H9 (cell line): Measurements from ENCODE around the gene HECW1. TPM values are rescaled to one million over a fixed set of nuclear protein-coding genes. Genes with fewer than 3 reads are reported as not detected.

Experiments
- DNase-seq: peaks from one replicate; pipeline ENCODE4 v3.0.0-alpha.2; 2017
- H2AFZ ChIP-seq: one replicate; pipeline ENCODE4 v1.6.1; 2013; ENCODE audit warnings: mild to moderate bottlenecking, low read length, control low read depth, moderate library complexity
- H2AK5ac ChIP-seq: 2 replicates; pipeline ENCODE4 v1.6.1; 2013; ENCODE audit warnings: low read length, control low read depth, mixed read lengths; ENCODE audit not compliant: insufficient read length
- H2BK120ac ChIP-seq: one replicate; pipeline ENCODE4 v1.6.1; 2013; ENCODE audit warnings: low read depth, mild to moderate bottlenecking, low read length, control low read depth, inconsistent platforms; ENCODE audit not compliant: poor library complexity, severe bottlenecking
- H2BK12ac ChIP-seq: 2 replicates; pipeline ENCODE4 v1.6.1; 2013; ENCODE audit warnings: low read length, control low read depth, mixed read lengths, low read depth; ENCODE audit not compliant: insufficient read length
- H2BK15ac ChIP-seq: 2 replicates; pipeline ENCODE4 v1.6.1; 2013; ENCODE audit warnings: low read depth, low read length, control low read depth
- H2BK20ac ChIP-seq: one replicate; pipeline ENCODE4 v1.6.1; 2013; ENCODE audit warnings: low read depth, mild to moderate bottlenecking, low read length, control low read depth, inconsistent platforms; ENCODE audit not compliant: poor library complexity, severe bottlenecking
- H2BK5ac ChIP-seq: 2 replicates; pipeline ENCODE4 v1.6.1; 2013; ENCODE audit warnings: low read length, control low read depth, mixed read lengths; ENCODE audit not compliant: insufficient read length
- H3K14ac ChIP-seq: 2 replicates; pipeline ENCODE4 v1.6.1; 2013; ENCODE audit warnings: low read length, control low read depth; ENCODE audit not compliant: insufficient read depth
- H3K18ac ChIP-seq: 2 replicates; pipeline ENCODE4 v1.6.1; 2013; ENCODE audit warnings: low read depth, mild to moderate bottlenecking, mixed read lengths, low read length, control low read depth; ENCODE audit not compliant: insufficient read length
- H3K23ac ChIP-seq: 2 replicates; pipeline ENCODE4 v1.6.1; 2013; ENCODE audit warnings: low read length, control low read depth, mixed read lengths, low read depth; ENCODE audit not compliant: insufficient read length
- H3K23me2 ChIP-seq: 2 replicates; pipeline ENCODE4 v1.6.1; 2013; ENCODE audit warnings: low read depth, mild to moderate bottlenecking, mixed read lengths, low read length, control low read depth; ENCODE audit not compliant: insufficient read length, poor library complexity, severe bottlenecking
- H3K27ac ChIP-seq: 2 replicates; pipeline ENCODE4 v1.5.1; 2013; ENCODE audit warnings: low read length, control low read depth, mixed read lengths, low read depth; ENCODE audit not compliant: insufficient read length
- H3K27me3 ChIP-seq: 2 replicates; pipeline ENCODE4 v1.6.1; 2013; ENCODE audit warnings: low read length, control low read depth, inconsistent platforms; ENCODE audit not compliant: insufficient read depth
- H3K4ac ChIP-seq: 2 replicates; pipeline ENCODE4 v1.6.1; 2013; ENCODE audit warnings: low read depth, mild to moderate bottlenecking, control low read depth, inconsistent platforms, low read length, moderate library complexity
- H3K4me1 ChIP-seq: 2 replicates; pipeline ENCODE4 v1.6.1; 2013; ENCODE audit warnings: low read length, control low read depth, inconsistent platforms; ENCODE audit not compliant: insufficient read depth
- H3K4me2 ChIP-seq: 2 replicates; pipeline ENCODE4 v1.6.1; 2013; ENCODE audit warnings: low read length, control low read depth, mixed read lengths; ENCODE audit not compliant: insufficient read length, insufficient read depth
- H3K56ac ChIP-seq: 2 replicates; pipeline ENCODE4 v1.6.1; 2013; ENCODE audit warnings: low read depth, mild to moderate bottlenecking, mixed read lengths, low read length, control low read depth; ENCODE audit not compliant: insufficient read length
- H3K79me1 ChIP-seq: 2 replicates; pipeline ENCODE4 v1.6.1; 2013; ENCODE audit warnings: low read depth, mild to moderate bottlenecking, moderate library complexity, low read length, control low read depth, inconsistent platforms; ENCODE audit not compliant: insufficient read depth, poor library complexity, severe bottlenecking
- H3K79me2 ChIP-seq: 2 replicates; pipeline ENCODE4 v1.6.1; 2013; ENCODE audit warnings: low read length, control low read depth, inconsistent platforms; ENCODE audit not compliant: insufficient read depth
- H3K9ac ChIP-seq: 2 replicates; pipeline ENCODE4 v1.6.1; 2013; ENCODE audit warnings: low read length, control low read depth, mixed read lengths; ENCODE audit not compliant: insufficient read length; ENCODE audit errors: extremely low read depth
- H3K9me3 ChIP-seq: one replicate; pipeline ENCODE4 v1.6.1; 2013; ENCODE audit warnings: low read depth, low read length, inconsistent platforms; ENCODE audit not compliant: control insufficient read depth
- H3T11ph ChIP-seq: one replicate; pipeline ENCODE4 v1.6.1; 2013; ENCODE audit warnings: mild to moderate bottlenecking, low read length, control low read depth, inconsistent platforms
- H4K20me1 ChIP-seq: one replicate; pipeline ENCODE4 v1.6.1; 2013; ENCODE audit not compliant: control insufficient read depth, insufficient read length, insufficient read depth
- H4K5ac ChIP-seq: 2 replicates; pipeline ENCODE4 v1.6.1; 2013; ENCODE audit warnings: low read depth, mild to moderate bottlenecking, mixed read lengths, low read length, control low read depth; ENCODE audit not compliant: insufficient read length
- H4K8ac ChIP-seq: replicated peaks from 2 replicates; pipeline ENCODE4 v1.6.1; 2013; ENCODE audit warnings: low read length, control low read depth, mixed read lengths, low read depth; ENCODE audit not compliant: insufficient read length
- H4K91ac ChIP-seq: 2 replicates; pipeline ENCODE4 v1.6.1; 2013; ENCODE audit warnings: low read depth, mild to moderate bottlenecking, moderate library complexity, mixed read lengths, low read length, control low read depth; ENCODE audit not compliant: insufficient read length
- H3K27ac Mint-ChIP-seq, 3 experiments: 2 replicates in 2 of 3; 3 replicates in 1 of 3; pipeline ENCODE4 v1.8.0; 2020 to 2021; ENCODE audit warnings: mixed read lengths in 3 of 3, mild to moderate bottlenecking in 1 of 3, moderate library complexity in 1 of 3
- H3K27me3 Mint-ChIP-seq: 2 replicates; pipeline ENCODE4 v1.8.0; 2021; ENCODE audit warnings: low read depth, mild to moderate bottlenecking, moderate library complexity, mixed read lengths
- H3K36me3 Mint-ChIP-seq, 3 experiments: 2 replicates in 2 of 3; 3 replicates in 1 of 3; pipeline ENCODE4 v1.8.0; 2020 to 2021; ENCODE audit warnings: low read depth in 3 of 3, mixed read lengths in 3 of 3; ENCODE audit not compliant: insufficient read depth in 1 of 3
- H3K4me1 Mint-ChIP-seq, 2 experiments: 2 replicates each; pipeline ENCODE4 v1.8.0; 2020; ENCODE audit warnings: mixed read lengths in 2 of 2
- H3K4me3 Mint-ChIP-seq, 2 experiments: 2 replicates in 1 of 2; 3 replicates in 1 of 2; pipeline ENCODE4 v1.8.0; 2020 to 2021; ENCODE audit warnings: mild to moderate bottlenecking in 2 of 2, mixed read lengths in 2 of 2, moderate library complexity in 1 of 2
- H3K9me3 Mint-ChIP-seq, 2 experiments: 2 replicates in 1 of 2; 3 replicates in 1 of 2; pipeline ENCODE4 v1.8.0; 2020; ENCODE audit warnings: mild to moderate bottlenecking in 2 of 2, mixed read lengths in 2 of 2, moderate library complexity in 1 of 2
- WGBS: extraction: QIAGEN DNeasy Blood & Tissue Kit; methylation state at CpG from one replicate; pipeline ENCODE4 v1.1.7; 2013; ENCODE audit warnings: missing lambda C conversion rate, low lambda C conversion rate, mixed read lengths; ENCODE audit not compliant: insufficient read length; ENCODE audit errors: extremely low coverage; 5-methylcytosine and 5-hydroxymethylcytosine counted together
- total RNA-seq: library from RNA; stranded (reverse); gene quantifications from 2 replicates; pipeline ENCODE4 v1.2.1, GENCODE V29; 2021
- TF ChIP-seq, protein P1 (sequence below): fragments of 200-600 bp; sonication (generic); conservative IDR thresholded peaks from 3 replicates; pipeline ENCODE4 v1.8.0; 2021; ENCODE audit warnings: antibody characterized with exemption, mild to moderate bottlenecking

The HECW1 gene
- total RNA-seq, 1 experiment from 2014 or later = 5.0 TPM

DNA sequence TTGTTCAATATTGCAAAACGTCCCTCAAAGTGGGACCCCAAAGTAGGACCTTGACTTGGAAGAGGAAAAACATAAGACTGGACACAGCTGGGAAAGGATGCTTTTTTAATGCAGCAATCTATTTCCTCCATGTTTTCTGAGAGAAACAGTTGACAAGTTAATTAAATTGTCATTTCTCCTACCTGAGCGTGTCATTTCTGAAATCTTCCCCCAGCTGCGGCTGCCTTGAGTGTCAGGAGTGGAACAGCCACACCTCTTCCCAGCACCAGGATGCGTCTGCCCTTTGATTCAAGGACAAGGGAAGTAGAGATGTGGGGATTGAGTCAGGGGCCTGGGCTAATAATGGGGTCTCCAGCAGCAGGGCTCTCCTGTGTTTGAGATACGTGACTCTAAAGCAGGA, 171.3 kb downstream of the HECW1 start:
- Histone ChIP-seq H3K9ac (no peak overlapping the region), H3K23ac (no peak overlapping the region), H2AK5ac (no peak overlapping the region), H4K91ac (no peak overlapping the region), H4K20me1 (no peaks in the 10 kb centered on the region), H3K79me2 (no peaks in the 10 kb centered on the region), H2BK20ac (no peak overlapping the region), H2BK12ac (no peak overlapping the region), H3K4ac (no peak overlapping the region), H3K56ac (no peak overlapping the region), H4K8ac (no peak overlapping the region), H3K18ac (no peak overlapping the region), H2BK5ac (no peak overlapping the region), H3K4me1 (0 out of 2 replicates have a peak, but pooled peaks cover 4% of the 10 kb centered on the region), H3K79me1 (no peaks in the 10 kb centered on the region), H3K27me3 (no peaks in the 10 kb centered on the region), H3K4me2 (no peak overlapping the region), H2BK120ac (no peak overlapping the region), H2BK15ac (no peak overlapping the region), H3K14ac (no peak overlapping the region), H2AFZ (no peak overlapping the region), H3K9me3 (peaks cover 6% of the 10 kb centered on the region), H4K5ac (no peak overlapping the region), H3T11ph (no peak overlapping the region), H3K27ac (no peak overlapping the region), H3K23me2 (no peaks in the 10 kb centered on the region)
- no CpG with 5 or more reads among the region's 5 CpGs for WGBS
- TF ChIP-seq, protein P1, sequence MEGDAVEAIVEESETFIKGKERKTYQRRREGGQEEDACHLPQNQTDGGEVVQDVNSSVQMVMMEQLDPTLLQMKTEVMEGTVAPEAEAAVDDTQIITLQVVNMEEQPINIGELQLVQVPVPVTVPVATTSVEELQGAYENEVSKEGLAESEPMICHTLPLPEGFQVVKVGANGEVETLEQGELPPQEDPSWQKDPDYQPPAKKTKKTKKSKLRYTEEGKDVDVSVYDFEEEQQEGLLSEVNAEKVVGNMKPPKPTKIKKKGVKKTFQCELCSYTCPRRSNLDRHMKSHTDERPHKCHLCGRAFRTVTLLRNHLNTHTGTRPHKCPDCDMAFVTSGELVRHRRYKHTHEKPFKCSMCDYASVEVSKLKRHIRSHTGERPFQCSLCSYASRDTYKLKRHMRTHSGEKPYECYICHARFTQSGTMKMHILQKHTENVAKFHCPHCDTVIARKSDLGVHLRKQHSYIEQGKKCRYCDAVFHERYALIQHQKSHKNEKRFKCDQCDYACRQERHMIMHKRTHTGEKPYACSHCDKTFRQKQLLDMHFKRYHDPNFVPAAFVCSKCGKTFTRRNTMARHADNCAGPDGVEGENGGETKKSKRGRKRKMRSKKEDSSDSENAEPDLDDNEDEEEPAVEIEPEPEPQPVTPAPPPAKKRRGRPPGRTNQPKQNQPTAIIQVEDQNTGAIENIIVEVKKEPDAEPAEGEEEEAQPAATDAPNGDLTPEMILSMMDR = no peak
- Mint-ChIP-seq H3K4me1 (peaks cover 15 to 21% of the 10 kb centered on the region in 2 experiments), H3K9me3 (peaks cover 14 to 17% of the 10 kb centered on the region in 2 experiments), H3K27ac (no peak overlapping the region), H3K36me3 (peaks cover 16 to 32% (median 22%) of the 10 kb centered on the region in 3 experiments), H3K4me3 (no peak overlapping the region), H3K27me3 (no peaks in the 10 kb centered on the region; the same call in 1 of the 2 replicates)
- DNase-seq = no peak
